GM20431 (cell line): Measurements from ENCODE around the gene OGFRL1.
"Not testable (repeated sequence)": the region's sequence is repeated elsewhere in the genome, so short reads cannot be mapped to it uniquely, and the experiment has no call there.

Experiments used
- in situ Hi-C: fragments of 300-500 bp; cut with MseI, MboI; formaldehyde crosslinking; loops from one replicate; pipeline ENCODE4 v1.15.0; 2020; ENCODE audit warnings: low sequenced_read_pairs; ENCODE audit not compliant: unreplicated experiment

Gene OGFRL1

DNA sequence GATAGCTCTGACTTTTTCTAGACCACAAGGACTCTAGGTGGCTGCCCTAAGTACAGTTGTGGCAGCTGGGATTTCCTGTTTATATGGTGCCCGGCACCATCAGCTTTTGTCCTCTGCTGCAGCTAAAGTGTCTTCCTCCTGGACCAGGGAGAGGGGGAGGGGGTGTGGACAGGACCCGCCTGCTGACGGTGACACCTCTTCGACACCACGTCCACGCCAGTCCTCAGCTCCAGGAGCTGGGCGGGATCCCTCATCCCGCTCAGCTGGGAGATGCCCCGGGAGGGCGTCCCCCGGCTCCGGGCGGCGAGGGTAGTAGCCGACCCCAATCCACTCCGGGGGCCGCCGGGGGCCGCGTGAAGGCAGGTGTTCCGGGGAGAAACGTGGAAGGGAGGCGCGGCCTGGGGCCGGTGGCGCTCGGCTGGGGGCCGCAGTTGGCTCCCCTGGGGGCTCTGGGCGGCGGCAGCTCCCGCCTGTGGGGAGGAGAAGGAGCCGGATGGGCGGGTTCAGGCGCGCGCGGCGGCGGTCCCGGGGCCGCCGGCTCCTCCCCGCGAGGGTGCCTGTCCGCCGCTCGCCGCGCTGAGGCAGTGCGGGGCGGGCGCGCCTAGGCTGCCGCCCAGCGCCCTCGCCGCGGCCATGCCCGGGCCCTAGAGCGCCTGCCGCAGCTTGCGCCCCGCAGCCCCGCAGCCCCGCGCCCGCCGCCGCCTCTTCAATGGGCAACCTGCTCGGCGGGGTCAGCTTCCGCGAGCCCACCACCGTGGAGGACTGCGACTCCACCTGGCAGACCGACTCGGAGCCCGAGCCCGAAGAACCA is at the start of gene OGFRL1:
Gene OGFRL1, plus strand, starts transcription at position 584 of the 811 bp plus-strand sequence. Its CDS starts 126 bp downstream, at position 710.
- in situ Hi-C loops, result no loop called here

DNA sequence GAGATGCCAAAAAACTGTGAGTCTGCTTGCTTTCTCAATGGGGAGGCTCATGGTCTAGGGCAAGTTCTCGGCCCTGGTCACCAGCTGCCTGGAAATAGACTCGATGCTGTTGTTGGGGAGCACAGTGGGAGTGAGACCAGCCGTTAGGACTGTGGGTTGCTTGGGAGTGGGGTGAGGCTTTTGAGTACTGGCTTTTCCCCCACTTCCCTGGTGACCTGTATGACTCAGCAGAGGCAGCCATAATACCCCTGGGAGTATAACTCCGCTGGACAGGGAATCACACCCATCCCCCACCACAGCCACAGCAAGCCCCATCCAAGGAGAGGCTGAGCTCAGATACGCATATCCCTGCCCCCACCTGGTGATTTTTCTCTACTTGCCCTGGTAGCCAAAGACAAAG is 48.9 kb upstream of the OGFRL1 start:
- in situ Hi-C loops, result no loop called here

DNA sequence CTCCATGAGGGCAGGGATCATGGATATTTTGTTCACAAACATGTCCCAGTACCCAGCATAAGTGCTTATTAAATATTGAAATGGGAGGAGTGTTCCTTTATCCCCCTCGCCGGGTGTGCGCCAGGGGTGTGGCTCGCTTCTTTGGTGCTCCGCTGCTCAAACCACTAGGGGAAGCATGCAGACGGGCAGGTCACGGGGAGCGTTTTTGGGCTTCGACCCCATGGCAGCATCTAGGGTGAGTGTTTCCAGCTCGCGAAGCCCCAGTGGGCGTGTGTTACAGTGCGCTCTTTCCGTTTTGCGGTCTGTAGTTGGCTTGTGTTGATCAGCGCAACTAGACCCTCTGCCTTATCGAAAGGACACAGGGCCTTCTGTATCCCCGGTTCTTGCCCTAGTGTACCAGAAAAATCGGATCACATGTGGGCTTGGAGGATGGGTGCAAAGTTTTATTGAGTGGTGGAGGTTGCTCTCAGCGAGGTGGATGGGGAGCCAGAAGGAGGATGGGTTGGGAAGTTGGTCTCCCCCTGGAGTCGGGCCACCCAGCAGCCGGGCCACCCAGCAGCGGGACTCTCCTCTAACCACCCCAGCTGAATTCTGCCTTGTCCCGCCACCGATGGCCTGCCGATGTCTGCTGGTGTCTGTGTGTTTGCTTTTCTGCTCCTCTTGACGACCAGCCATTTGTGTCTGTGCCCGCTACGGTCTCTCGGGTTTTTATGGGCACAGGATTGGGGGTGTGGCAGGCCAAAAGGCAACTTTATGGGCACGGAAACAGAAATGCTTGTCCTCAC is 43.2 kb upstream of the OGFRL1 start:
- in situ Hi-C loops, result no loop called here

DNA sequence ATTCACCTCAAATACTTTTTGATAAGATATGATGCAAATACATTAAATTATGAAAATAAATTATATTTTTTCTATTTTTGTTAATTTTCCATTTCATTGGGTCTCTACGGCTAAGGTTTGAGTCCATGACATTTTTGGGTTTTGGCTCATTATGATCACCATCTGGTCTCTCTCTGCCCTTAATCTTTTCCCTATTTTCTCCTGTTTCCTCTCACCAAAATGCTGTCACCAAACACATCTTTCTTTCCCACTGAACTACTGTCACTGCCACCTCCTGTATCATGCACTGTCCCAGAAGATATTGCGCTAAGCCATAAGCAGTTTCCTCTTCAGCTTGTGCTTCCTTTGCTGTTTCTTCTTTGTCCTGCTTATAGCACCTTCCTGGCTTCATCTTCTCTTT is 42.0 kb upstream of the OGFRL1 start:
- in situ Hi-C loops, result no loop called here

DNA sequence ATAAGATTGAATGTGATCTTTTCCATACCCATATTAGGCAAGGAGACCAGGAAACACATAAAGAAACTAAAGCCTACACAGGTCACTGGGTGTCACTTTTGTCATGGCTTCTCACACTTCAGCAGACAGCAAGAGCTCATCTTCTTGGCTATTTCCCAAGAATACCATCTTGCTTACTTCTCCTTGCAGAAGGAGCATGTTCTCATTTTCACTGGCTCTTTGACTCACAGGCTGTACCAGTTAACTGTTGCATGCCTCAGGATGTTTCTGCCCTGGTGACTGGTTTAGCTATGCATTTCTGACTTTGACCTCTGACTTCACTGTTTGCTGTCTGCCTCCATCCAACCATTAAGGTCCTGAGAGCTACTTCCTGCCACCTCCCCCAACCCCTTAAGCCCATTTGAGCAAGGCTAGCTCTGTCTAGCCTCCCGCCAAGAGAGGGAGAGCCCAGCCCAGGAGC is 40.3 kb upstream of the OGFRL1 start:
- in situ Hi-C loops, result no loop called here

DNA sequence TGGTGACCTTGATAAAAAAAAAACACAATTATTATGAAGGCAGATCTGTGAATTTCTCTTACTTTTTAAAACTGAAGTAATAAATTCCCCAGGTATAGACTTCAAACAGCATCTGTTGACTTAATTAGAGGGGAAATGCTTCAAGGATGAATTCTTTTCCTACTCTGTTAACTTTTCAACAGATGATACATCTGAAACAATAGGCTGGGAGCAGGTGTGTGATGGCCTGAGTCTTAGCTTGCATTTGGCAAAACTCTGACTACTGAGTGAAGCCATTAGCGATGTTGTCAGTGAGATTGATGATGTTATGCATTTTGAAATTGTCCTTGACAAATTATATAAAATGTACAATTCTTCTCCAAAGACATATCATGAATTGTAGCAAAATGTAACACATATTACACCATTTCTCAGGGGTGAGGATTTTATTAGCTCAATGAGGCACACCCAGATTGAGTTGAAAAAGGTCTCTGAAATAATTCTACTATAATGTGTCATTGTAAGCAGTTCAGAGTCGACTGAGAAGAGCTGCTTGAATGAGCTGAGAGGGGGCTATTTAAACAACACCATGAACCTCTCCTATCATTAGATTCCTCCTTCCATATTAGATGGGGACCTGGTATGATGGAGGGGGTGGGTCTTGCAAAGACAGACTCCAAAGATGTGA is 39.6 kb upstream of the OGFRL1 start:
- in situ Hi-C loops, result no loop called here

DNA sequence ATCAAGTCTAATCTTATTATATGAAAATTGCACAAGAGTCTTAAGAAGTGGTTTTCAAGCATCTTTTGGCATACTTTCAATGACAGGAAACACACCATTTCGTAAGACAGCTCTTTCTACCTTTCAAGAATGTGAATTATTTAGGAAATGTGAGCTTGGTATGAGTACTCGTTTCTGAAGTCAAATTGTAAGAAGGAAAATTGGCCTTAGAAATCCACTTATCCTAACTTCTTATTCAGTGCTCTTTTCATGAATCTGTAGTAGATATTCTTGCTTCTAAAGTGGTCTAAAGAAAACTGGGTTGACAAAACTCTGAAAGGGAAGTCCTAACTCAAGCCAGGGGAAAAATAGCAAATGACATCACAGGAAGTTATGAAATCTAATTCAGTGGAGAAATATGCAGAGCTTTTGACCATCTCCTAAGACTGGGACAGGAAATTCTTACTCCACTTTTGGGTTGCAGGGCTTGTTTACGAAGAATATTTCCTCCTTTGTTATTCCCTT is 38.5 kb upstream of the OGFRL1 start:
- in situ Hi-C loops, result no loop called here

DNA sequence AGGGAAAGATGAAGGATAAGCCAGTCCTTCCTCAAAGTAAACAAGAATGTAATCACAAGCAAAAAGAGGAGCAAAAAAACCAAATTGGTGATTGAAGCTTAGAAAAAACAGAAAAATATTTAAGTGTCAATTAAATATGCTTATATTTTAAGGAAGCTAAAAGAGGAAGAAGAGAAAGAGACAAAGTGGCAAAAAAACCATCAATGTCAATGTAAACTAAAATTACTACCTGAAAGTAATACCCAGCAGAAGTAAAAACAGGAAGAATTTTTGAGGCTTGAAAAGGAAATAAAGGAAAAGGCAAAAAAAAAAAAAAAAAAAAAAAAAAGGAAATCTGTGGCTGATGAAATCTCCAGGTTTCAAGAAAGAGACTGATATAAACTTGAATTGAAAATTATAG is 36.2 kb upstream of the OGFRL1 start:
- in situ Hi-C loops, result no loop called here

DNA sequence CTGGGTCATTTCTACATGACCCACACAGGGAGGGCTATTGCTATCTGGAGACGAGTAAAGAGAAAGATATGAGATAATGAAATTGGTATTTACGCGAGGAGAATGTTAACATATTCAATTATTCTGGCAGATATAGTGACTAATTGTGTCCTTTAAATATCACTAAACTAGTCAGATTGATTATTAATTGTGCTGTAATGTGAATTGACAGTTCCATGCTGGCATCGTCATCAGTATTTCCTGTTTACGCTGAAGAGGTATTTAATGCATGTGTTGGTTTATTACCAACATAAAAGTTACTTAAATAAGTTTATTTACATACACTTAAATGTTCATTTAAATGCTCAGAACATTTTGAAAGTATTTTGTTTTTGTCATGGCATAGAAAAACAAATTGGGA is 35.7 kb upstream of the OGFRL1 start:
- in situ Hi-C loops, result no loop called here

DNA sequence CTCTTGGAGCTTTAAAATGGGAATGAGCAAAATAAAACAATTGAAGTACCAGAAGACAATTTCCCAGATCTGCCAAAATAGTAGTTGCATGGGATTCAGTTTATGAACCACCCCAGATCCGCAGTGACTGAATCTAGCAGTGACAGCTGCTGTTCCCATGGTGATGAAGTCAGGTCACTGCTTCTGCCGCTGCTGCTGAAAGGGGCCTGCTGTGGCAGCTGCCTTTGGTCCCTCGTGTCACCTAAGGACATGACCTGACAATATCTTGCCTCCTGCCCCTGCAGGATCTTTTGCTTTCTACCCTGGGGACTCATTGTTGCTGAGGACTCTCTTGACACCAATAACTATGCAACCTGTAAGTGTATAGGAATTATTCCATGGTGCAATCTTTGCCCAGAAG is 34.3 kb upstream of the OGFRL1 start:
- in situ Hi-C loops, result no loop called here

DNA sequence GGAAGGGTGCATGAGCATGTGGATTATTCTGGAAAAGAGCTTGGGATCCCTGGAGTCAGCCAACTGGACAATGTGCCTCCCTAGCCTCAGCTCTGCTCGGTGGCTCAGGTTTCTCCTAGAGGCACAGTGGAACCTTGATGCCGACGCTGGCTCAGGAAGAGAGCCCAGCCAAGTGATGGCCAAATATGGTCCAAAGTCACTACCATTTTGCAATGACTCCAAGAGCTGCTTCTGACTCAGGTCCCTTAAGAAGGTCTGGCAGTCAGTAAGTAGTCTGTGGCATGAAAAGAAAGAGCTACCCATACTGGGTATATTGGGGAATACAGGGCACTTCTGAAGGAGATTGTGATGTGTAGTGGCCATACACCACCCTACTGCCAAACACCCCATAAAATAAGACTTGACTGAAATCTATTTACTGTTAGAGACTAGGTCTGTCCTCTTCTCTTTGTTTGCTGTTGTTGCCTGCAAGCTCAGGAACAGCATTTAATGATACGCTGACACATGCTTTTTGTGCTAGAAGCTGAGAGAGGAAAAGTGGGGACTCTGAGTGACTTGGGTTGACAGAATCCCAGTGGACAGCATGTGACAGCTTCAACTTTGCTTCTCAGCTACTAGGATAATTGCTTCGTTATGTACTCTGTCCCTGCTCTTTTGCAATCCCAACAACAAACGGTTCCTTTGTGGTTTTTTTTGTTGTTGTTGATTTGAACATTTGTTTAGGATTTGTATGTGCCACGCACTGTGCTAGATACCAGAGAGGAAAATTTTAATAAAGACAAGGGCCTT is 30.3 kb upstream of the OGFRL1 start:
- in situ Hi-C loops, result no loop called here

DNA sequence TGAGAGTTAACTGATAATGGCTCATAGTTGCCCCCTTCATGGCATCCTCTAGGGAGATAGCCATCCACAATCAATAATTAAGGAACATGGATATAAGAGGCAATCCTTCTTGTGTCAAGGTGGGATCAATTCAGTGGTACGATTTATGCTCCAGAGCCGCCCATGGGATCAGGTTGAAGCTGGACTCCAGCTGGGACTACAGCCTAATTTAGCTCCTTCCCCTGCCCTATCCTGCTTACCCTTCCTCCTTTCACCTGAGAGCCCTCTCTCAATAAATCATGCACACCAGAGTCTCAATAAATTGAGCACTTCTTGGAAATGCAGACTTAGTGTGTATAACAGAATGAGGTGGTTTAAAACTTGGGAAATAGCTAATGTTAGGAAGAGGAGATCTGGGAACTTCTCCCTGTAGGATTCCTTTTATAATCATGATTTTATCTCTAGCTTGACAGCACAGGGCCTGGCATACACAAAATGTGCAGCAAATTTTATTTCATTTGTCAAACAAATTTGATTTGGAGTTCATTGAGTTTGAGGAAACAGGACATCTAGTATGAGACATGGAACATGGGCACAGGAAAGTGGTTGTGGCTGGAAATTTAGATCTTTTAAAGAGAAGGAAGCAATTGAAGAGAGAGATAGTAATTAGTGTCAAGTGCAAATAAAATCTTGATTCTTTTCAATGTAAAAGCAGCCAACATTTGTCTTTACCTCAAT is 28.6 kb upstream of the OGFRL1 start:
- in situ Hi-C loops, result no loop called here

DNA sequence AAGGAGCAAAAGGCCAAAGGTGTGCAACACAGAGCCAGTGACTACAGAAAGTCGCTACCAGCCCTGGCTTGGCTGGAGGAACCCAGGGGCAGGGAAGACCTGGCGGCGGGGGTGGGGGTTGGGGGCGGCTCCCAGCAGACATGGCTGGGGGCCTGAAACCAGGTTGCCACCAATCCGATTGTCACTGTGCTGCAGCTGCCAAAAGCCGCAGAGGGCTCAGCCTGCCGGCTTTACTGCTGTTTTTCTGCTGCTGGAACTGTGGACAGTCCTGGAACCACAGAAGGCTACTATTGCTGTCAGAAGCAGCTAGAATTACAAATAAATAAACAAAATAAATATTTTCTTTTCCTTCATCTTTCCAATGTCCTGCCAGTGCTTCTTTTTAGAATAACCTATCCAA is 25.7 kb upstream of the OGFRL1 start:
- in situ Hi-C loops, result no loop called here

DNA sequence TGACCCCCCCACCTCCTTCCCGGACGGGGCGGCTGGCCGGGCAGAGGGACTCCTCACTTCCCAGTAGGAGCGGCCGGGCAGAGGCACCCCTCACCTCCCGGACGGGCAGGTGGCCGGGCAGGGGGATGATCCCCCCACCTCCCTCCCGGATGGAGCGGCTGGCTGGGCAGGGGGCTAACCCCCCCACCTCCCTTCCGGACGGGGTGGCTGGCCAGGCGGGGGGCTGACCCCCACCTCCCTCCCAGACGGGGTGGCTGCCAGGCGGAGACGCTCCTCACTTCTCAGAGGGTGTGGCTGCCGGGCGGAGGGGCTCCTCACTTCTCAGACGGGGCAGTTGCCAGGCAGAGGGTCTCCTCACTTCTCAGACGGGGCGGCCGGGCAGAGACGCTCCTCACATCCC is 22.2 kb upstream of the OGFRL1 start:
- in situ Hi-C loops, result not testable (repeated sequence)

DNA sequence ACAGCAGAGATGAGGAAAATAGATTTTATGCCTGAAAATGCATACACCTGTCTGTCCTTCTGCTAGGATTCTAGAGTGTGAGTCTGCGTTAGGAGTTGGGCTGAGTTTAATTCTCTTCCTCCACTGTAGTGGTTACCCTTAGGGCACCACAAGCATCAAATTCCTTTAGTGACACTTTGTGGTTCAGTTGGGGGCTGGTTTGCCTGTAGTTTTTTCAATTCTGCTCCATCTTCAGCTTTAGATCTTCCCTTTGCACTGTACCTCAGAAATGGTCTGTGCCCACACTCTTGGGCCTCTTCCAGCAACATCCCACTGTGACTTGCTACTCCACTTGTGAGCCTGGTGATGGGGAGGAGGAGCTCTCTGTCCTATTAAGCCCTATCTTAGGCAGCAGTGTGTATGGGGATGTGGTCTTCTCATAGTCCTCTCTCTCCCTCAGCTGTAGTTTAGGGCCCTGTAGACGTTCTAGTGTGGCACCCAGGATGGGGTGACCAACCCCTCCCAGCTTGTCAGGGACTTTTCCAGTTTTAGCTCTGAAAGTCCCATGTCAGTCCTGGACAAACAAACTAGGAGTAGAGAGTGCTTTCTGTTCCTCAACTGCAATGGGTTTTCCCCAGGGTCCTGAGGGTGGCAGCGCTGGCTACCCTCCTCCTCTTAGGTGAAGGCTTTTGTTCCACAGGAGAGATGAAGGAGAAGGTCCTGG is 19.7 kb upstream of the OGFRL1 start:
- in situ Hi-C loops, result no loop called here

DNA sequence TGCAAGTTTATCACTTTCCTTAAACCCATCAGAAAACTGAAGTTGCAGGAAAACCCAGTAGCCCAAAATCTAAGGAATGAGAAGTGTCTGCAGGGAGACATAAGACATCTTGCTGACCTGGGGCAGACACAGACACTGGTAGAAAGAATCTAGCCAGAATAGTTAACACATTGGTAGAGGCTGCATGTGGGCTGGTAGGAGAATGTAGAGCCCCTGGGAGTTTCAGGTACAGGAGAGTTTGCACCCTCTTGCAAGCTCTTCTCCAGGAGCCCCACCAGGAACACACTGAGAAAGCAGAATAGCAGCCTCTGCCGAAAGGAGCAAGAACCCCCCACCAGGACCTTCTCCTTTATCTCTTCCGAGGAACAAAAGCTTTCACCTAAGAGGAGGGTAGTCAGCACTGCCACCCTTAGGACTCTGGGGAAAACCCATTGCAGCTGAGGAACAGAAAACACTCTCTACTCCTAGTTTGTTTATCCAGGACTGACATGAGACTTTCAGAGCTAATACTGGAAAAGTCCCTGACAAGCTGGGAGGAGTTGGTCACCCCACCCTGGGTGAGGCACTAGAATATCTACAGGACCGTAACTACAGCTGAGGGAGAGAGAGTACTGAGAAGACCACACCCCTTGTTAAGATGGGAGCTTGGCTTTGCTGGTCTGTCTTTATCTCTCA is 10.5 kb upstream of the OGFRL1 start:
- in situ Hi-C loops, result no loop called here

DNA sequence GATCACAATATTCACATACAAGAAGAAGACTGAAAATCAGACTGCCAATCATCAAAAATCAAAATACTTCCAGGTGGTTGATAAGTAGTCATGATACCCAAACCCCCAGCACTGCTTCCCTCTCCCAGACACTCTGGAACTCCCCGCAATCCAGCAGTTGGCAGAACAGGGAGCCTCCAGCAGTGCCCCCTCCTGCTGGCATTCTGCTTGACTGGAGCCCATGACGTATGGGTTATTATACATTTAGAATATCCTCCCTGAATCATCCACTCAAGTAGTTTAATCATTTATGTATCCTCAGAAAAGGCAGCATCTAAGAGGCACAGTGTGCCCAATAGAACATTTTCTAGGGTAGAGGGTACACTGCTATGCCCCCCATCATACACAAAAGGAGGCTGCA is 9.3 kb upstream of the OGFRL1 start:
- in situ Hi-C loops, result no loop called here

DNA sequence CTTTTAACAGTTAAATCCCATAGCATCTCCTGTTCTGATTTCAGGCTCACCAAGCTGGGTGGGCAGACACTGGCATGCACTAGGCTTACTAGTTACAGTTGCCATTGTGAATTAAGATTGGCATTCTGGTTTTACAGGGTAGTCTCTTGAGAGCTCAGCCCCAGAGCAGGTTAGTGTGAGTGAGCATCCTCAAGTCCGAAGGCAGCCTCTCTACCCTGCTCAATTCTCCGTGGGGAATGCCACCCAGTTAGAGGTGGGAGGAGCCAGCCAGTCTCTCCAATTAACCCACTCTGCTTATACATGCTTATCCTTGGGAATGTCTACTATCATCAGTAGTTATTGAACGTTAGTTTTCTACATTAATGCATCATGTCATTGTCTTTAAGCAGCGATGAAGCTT is 8.9 kb upstream of the OGFRL1 start:
- in situ Hi-C loops, result no loop called here
